NCI-H2227 (cell line): ENCODE measurements around the gene RPL31.

Source experiments
- DNase-seq: peaks from one replicate; lab custom pipeline; 2025; ENCODE audit not compliant: unreplicated experiment; lab: John Stamatoyannopoulos, UW

The RPL31 gene

GRCh38 chr2:101001691-101002561 lies at the start of gene RPL31:
Gene RPL31 (plus strand): TSS chr2:101002289. CDS start chr2:101002702, 413 bp downstream.
- peak; percentile 93 for DNase-seq

- no peak for DNase-seq
Observed at GRCh38 chr2:100952512-100952911, 49.6 kb upstream of the RPL31 start.

- DNase-seq = no peak
Observed at GRCh38 chr2:100953406-100954043, 48.6 kb upstream of the RPL31 start.

GRCh38 chr2:100954044-100954420 lies 48.1 kb upstream of the RPL31 start:
- DNase-seq = no peak

GRCh38 chr2:100955226-100955625 lies 46.9 kb upstream of the RPL31 start:
- DNase-seq = no peak

- no peak for DNase-seq
Observed at GRCh38 chr2:100956081-100956480, 46.0 kb upstream of the RPL31 start.

- DNase-seq = no peak
Observed at GRCh38 chr2:100957996-100958653, 44.0 kb upstream of the RPL31 start.

- no peak for DNase-seq
Observed at GRCh38 chr2:100959225-100959880, 42.7 kb upstream of the RPL31 start.

- no peak for DNase-seq
Observed at GRCh38 chr2:100960688-100961087, 41.4 kb upstream of the RPL31 start.

GRCh38 chr2:100962366-100963025 lies 39.6 kb upstream of the RPL31 start:
- DNase-seq = no peak

GRCh38 chr2:100963026-100963375 lies 39.1 kb upstream of the RPL31 start:
- DNase-seq = no peak

- DNase-seq = no peak
Observed at GRCh38 chr2:100964222-100964621, 37.9 kb upstream of the RPL31 start.

- no peak for DNase-seq
Observed at GRCh38 chr2:100964681-100965169, 37.4 kb upstream of the RPL31 start.

- DNase-seq = no peak
Observed at GRCh38 chr2:100965596-100965995, 36.5 kb upstream of the RPL31 start.

GRCh38 chr2:100967716-100968115 lies 34.4 kb upstream of the RPL31 start:
- no peak for DNase-seq

- DNase-seq = no peak
Observed at GRCh38 chr2:100968146-100969145, 33.6 kb upstream of the RPL31 start.

- no peak for DNase-seq
Observed at GRCh38 chr2:100969998-100970397, 32.1 kb upstream of the RPL31 start.

GRCh38 chr2:100971221-100971620 lies 30.9 kb upstream of the RPL31 start:
- DNase-seq = no peak

- DNase-seq = no peak
Observed at GRCh38 chr2:100972452-100972851, 29.6 kb upstream of the RPL31 start.
